Neural progenitor cell (in vitro differentiated cells): ENCODE results near the gene USP7. TPM values are rescaled to one million over a fixed set of nuclear protein-coding genes. Genes with fewer than 3 reads are reported as not detected.
A peak's percentile ranks its signal among the peaks of the same experiment; 100 is the strongest.

Source experiments
- DNase-seq: peaks from one replicate; pipeline ENCODE4 v3.0.0-alpha.2; 2016; ENCODE audit warnings: low spot score
- H2AFZ ChIP-seq: fragments of 200-600 bp; sonication (generic); replicated peaks from 2 replicates; pipeline ENCODE4 v1.6.1; 2016; ENCODE audit warnings: antibody characterized with exemption
- H3F3A ChIP-seq: fragments of 200-600 bp; sonication (generic); 2 replicates; pipeline ENCODE4 v1.6.1; 2016; ENCODE audit warnings: antibody characterized with exemption, low read depth
- H3K27ac ChIP-seq: fragments of 200-600 bp; sonication (generic); 2 replicates; pipeline ENCODE4 v1.5.1; 2016; ENCODE audit warnings: mild to moderate bottlenecking
- H3K27me3 ChIP-seq: fragments of 200-600 bp; sonication (generic); 2 replicates; pipeline ENCODE4 v1.6.1; 2016; ENCODE audit warnings: mild to moderate bottlenecking, moderate library complexity
- H3K36me3 ChIP-seq: fragments of 200-600 bp; sonication (generic); 2 replicates; pipeline ENCODE4 v1.5.1; 2016
- H3K4me1 ChIP-seq: fragments of 200-600 bp; sonication (generic); 2 replicates; pipeline ENCODE4 v1.6.1; 2016; ENCODE audit warnings: mixed run types
- H3K4me2 ChIP-seq: fragments of 200-600 bp; sonication (generic); 2 replicates; pipeline ENCODE4 v1.6.1; 2016
- H3K4me3 ChIP-seq: fragments of 200-600 bp; sonication (generic); 2 replicates; pipeline ENCODE4 v1.5.1; 2016
- H3K79me2 ChIP-seq: fragments of 200-600 bp; sonication (generic); 2 replicates; pipeline ENCODE4 v1.6.1; 2016; ENCODE audit warnings: low read depth
- H3K9ac ChIP-seq: fragments of 200-600 bp; sonication (generic); 2 replicates; pipeline ENCODE4 v1.6.1; 2016
- H3K9me3 ChIP-seq: fragments of 200-600 bp; sonication (generic); 2 replicates; pipeline ENCODE4 v1.5.1; 2016; ENCODE audit warnings: low read depth
- H4K20me1 ChIP-seq: fragments of 200-600 bp; sonication (generic); 2 replicates; pipeline ENCODE4 v1.6.1; 2016; ENCODE audit warnings: low read depth
- H3K27ac Mint-ChIP-seq: 3 replicates; pipeline ENCODE4 v1.8.0; 2021; ENCODE audit warnings: mixed read lengths
- H3K27me3 Mint-ChIP-seq: 2 replicates; pipeline ENCODE4 v1.8.0; 2022; ENCODE audit warnings: low read depth, mild to moderate bottlenecking, inconsistent platforms, moderate library complexity, mixed read lengths; ENCODE audit not compliant: insufficient read depth
- H3K36me3 Mint-ChIP-seq: 3 replicates; pipeline ENCODE4 v1.8.0; 2021; ENCODE audit warnings: mixed read lengths
- H3K4me1 Mint-ChIP-seq: 3 replicates; pipeline ENCODE4 v1.8.0; 2021; ENCODE audit warnings: mixed read lengths
- H3K4me3 Mint-ChIP-seq: 3 replicates; pipeline ENCODE4 v1.8.0; 2021; ENCODE audit warnings: mild to moderate bottlenecking, moderate library complexity, mixed read lengths
- H3K9me3 Mint-ChIP-seq: 3 replicates; pipeline ENCODE4 v1.8.0; 2020; ENCODE audit warnings: mixed read lengths
- CTCF ChIP-seq: fragments of 200-600 bp; sonication (generic); IDR thresholded peaks from 2 replicates; pipeline ENCODE4 v1.5.1; 2017; ENCODE audit warnings: antibody characterized with exemption, mild to moderate bottlenecking
- EZH2 ChIP-seq: fragments of 200-600 bp; sonication (generic); IDR thresholded peaks from 2 replicates; pipeline ENCODE4 v1.6.1; 2017; ENCODE audit warnings: antibody characterized with exemption, mild to moderate bottlenecking, moderate library complexity
- EZH2phosphoT487 ChIP-seq: fragments of 200-600 bp; sonication (generic); IDR thresholded peaks from 2 replicates; pipeline ENCODE4 v1.6.1; 2017; ENCODE audit warnings: antibody characterized with exemption
- total RNA-seq: library from RNA; depleted of rRNA; stranded (reverse); fragments of >200 nt; gene quantifications from 2 replicates; pipeline ENCODE4 v1.2.3, GENCODE V29; 2015; ENCODE audit warnings: low replicate concordance

The USP7 gene
- total RNA-seq, 1 donor from 2014 or later = 90.3 TPM

GRCh38 chr16:8934601-8935000 is 29.1 kb downstream of the USP7 start:
- no peak overlapping the region for H3K4me2 ChIP-seq
- no peaks in the 10 kb centered on the region for H3K36me3 ChIP-seq
- Mint-ChIP-seq H3K36me3 (peaks cover 5% of the 10 kb centered on the region), H3K27me3 (peaks cover 2% of the 10 kb centered on the region), H3K4me3 (no peak overlapping the region), H3K4me1 (peaks cover 37% of the 10 kb centered on the region), H3K9me3 (no peaks in the 10 kb centered on the region), H3K27ac (peak overlapping the region; percentile 42)
- H3K9me3 ChIP-seq = no peaks in the 10 kb centered on the region
- no peak for DNase-seq
- peaks cover 3% of the 10 kb centered on the region for H3K4me1 ChIP-seq
- no peak overlapping the region for H3K4me3 ChIP-seq
- H3K27me3 ChIP-seq = no peaks in the 10 kb centered on the region
- H3K9ac ChIP-seq = no peak overlapping the region
- TF ChIP-seq EZH2 = no peak
- TF ChIP-seq CTCF = no peak
- no peak for TF ChIP-seq EZH2phosphoT487
- H4K20me1 ChIP-seq = peaks cover 100% of the 10 kb centered on the region
- peaks cover 100% of the 10 kb centered on the region for H3K79me2 ChIP-seq
- peaks cover 5% of the 10 kb centered on the region for H3F3A ChIP-seq
- no peak overlapping the region for H3K27ac ChIP-seq
- no peak overlapping the region for H2AFZ ChIP-seq

- no peak overlapping the region for H3K27ac Mint-ChIP-seq
- TF ChIP-seq EZH2phosphoT487 = no peak
- TF ChIP-seq CTCF = no peak
- no peak for TF ChIP-seq EZH2
Measured at GRCh38 chr16:8931859-8932258, 31.8 kb downstream of the USP7 start.

GRCh38 chr16:8929086-8929748 is 34.5 kb downstream of the USP7 start:
- peaks cover 2% of the 10 kb centered on the region for H3K9me3 Mint-ChIP-seq
- peaks cover 34% of the 10 kb centered on the region for H3K36me3 Mint-ChIP-seq
- H3F3A ChIP-seq = peaks cover 5% of the 10 kb centered on the region
- no peak overlapping the region for H3K27ac ChIP-seq
- H2AFZ ChIP-seq = no peak overlapping the region
- peaks cover 4% of the 10 kb centered on the region for H3K27me3 Mint-ChIP-seq
- H3K27me3 ChIP-seq = no peaks in the 10 kb centered on the region
- no peak overlapping the region for H3K4me3 Mint-ChIP-seq
- no peak for DNase-seq
- no peak overlapping the region for H3K27ac Mint-ChIP-seq
- peaks cover 100% of the 10 kb centered on the region for H3K79me2 ChIP-seq
- no peaks in the 10 kb centered on the region for H3K4me1 ChIP-seq
- H3K4me2 ChIP-seq = no peak overlapping the region
- peaks cover 100% of the 10 kb centered on the region for H4K20me1 ChIP-seq
- no peak for TF ChIP-seq EZH2phosphoT487
- TF ChIP-seq CTCF = no peak
- TF ChIP-seq EZH2 = no peak
- H3K9ac ChIP-seq = no peak overlapping the region
- H3K36me3 ChIP-seq = no peaks in the 10 kb centered on the region
- H3K4me1 Mint-ChIP-seq = peaks cover 21% of the 10 kb centered on the region
- no peak overlapping the region for H3K4me3 ChIP-seq
- no peaks in the 10 kb centered on the region for H3K9me3 ChIP-seq

More at GRCh38 chr16:8931859-8932258, 31.8 kb downstream of the USP7 start:
- peaks cover 25% of the 10 kb centered on the region for H3K36me3 Mint-ChIP-seq
- H3K27me3 Mint-ChIP-seq = peaks cover 2% of the 10 kb centered on the region
- Histone ChIP-seq H3K27me3 (no peaks in the 10 kb centered on the region), H3K4me1 (peaks cover 3% of the 10 kb centered on the region), H3K79me2 (peaks cover 100% of the 10 kb centered on the region), H3K4me3 (no peak overlapping the region), H3K36me3 (no peaks in the 10 kb centered on the region), H4K20me1 (peaks cover 100% of the 10 kb centered on the region), H3K9me3 (no peaks in the 10 kb centered on the region), H3K27ac (no peak overlapping the region), H3K9ac (no peak overlapping the region), H3F3A (peaks cover 5% of the 10 kb centered on the region), H3K4me2 (no peak overlapping the region), H2AFZ (no peak overlapping the region)
- H3K4me3 Mint-ChIP-seq = no peak overlapping the region
- H3K4me1 Mint-ChIP-seq = peaks cover 39% of the 10 kb centered on the region
- peaks cover 2% of the 10 kb centered on the region for H3K9me3 Mint-ChIP-seq
- peak; percentile 81 for DNase-seq
